ENCODE results near the gene ATP5F1C.
"Not testable (repeated sequence)": the region's sequence is repeated elsewhere in the genome, so short reads cannot be mapped to it uniquely, and the experiment has no call there.

The ATP5F1C gene

GRCh38 chr10:7787857-7788638, at the start of gene ATP5F1C, which contains the start of gene KIN:
Gene ATP5F1C, plus strand, starts transcription at chr10:7788177. Its CDS starts 31 bp downstream, at chr10:7788208.
Gene KIN, minus strand, starts transcription at chr10:7787993. Its CDS starts 60 bp downstream, at chr10:7787933.
- DNase-seq = peak; percentile 98

GRCh38 chr10:7738536-7739407, 49.2 kb upstream of the ATP5F1C start:
- DNase-seq = no peak

GRCh38 chr10:7744307-7744706, 43.7 kb upstream of the ATP5F1C start:
- DNase-seq = no peak

- not testable (repeated sequence) for DNase-seq
Measured at GRCh38 chr10:7748637-7749036, 39.3 kb upstream of the ATP5F1C start.

- no peak for DNase-seq
Measured at GRCh38 chr10:7750222-7750621, 37.8 kb upstream of the ATP5F1C start.

- DNase-seq = no peak
Measured at GRCh38 chr10:7752251-7752650, 35.7 kb upstream of the ATP5F1C start.

- DNase-seq = no peak
Measured at GRCh38 chr10:7755103-7755502, 32.9 kb upstream of the ATP5F1C start.

GRCh38 chr10:7756360-7756992, 31.5 kb upstream of the ATP5F1C start:
- peak; percentile 14 for DNase-seq

- no peak for DNase-seq
Measured at GRCh38 chr10:7763929-7764328, 24.0 kb upstream of the ATP5F1C start.

GRCh38 chr10:7766241-7766640, 21.7 kb upstream of the ATP5F1C start:
- DNase-seq = no peak

GRCh38 chr10:7767209-7767608, 20.8 kb upstream of the ATP5F1C start:
- DNase-seq = no peak

- no peak for DNase-seq
Measured at GRCh38 chr10:7768417-7768816, 19.6 kb upstream of the ATP5F1C start.

GRCh38 chr10:7773845-7774801, 13.9 kb upstream of the ATP5F1C start:
- no peak for DNase-seq

- DNase-seq = no peak
Measured at GRCh38 chr10:7776777-7777176, 11.2 kb upstream of the ATP5F1C start.

GRCh38 chr10:7782194-7782593, 5.8 kb upstream of the ATP5F1C start:
- not testable (repeated sequence) for DNase-seq

GRCh38 chr10:7786430-7786829, 1.5 kb upstream of the ATP5F1C start:
- DNase-seq = no peak

- DNase-seq = peak; percentile 15
Measured at GRCh38 chr10:7787150-7787856, 674 bp upstream of the ATP5F1C start.

GRCh38 chr10:7788639-7789286, 786 bp downstream of the ATP5F1C start:
- no peak for DNase-seq

- DNase-seq = no peak
Measured at GRCh38 chr10:7789390-7789789, 1.4 kb downstream of the ATP5F1C start.

GRCh38 chr10:7792541-7792940, 4.6 kb downstream of the ATP5F1C start:
- DNase-seq = no peak

Measured in activated naive CD4-positive, alpha-beta T cell treated with Interleukin-2 at 50 U/mL for 16 hours (primary cell).